ENCODE results near the gene TEX22.

DNA sequence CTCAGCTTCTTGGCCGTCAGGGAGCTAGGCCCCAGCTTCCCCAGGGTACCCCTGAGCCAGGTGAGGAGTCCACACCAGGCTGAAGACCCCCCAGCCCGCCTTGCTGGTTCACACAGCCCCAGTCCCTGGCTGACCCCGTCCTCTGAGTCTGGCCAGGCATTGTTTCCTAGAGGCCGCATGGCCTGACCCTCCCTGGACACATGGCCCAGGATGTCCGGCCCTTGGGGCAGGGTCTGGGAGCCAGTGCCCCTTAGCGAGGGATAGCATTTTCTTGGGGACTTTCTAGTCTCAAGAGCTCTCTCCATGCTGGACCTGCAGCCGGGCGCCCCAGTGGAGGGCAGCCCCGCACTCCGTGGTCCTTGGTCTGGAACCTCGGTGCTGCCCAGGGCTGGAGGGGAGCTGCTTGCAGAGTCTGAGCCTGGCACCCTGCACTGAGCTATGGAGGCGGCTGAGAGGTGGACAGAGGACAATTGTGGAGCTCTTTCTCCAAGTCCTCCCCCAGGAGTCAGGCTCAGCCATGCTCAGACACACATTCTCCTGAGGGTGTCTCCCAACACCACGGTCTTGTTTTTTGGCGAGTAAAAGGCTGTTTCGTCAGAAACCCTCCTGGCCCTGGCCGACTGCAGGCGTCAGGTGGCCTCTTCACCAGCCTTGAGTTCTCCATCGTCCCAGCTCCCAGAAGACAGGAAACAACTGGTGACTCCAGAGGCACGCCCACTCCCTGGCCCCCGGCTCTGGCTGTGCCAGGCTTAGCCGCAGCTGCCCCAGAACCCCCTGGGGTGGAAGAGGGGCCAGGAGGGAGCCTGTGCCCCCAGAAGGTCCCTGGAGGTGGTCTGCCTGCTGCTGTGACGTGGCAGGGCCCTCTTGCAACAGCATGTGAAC is 58.6 kb downstream of the TEX22 start:
- TF ChIP-seq POLR2A (IDR thresholded peaks at IDR 0.05): no peak
- TF ChIP-seq, protein P1, sequence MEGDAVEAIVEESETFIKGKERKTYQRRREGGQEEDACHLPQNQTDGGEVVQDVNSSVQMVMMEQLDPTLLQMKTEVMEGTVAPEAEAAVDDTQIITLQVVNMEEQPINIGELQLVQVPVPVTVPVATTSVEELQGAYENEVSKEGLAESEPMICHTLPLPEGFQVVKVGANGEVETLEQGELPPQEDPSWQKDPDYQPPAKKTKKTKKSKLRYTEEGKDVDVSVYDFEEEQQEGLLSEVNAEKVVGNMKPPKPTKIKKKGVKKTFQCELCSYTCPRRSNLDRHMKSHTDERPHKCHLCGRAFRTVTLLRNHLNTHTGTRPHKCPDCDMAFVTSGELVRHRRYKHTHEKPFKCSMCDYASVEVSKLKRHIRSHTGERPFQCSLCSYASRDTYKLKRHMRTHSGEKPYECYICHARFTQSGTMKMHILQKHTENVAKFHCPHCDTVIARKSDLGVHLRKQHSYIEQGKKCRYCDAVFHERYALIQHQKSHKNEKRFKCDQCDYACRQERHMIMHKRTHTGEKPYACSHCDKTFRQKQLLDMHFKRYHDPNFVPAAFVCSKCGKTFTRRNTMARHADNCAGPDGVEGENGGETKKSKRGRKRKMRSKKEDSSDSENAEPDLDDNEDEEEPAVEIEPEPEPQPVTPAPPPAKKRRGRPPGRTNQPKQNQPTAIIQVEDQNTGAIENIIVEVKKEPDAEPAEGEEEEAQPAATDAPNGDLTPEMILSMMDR (IDR thresholded peaks at IDR 0.05): no peak

Measured in Peyer's patch (tissue), 4 donors.